Karpas-422 (cell line): Measurements from ENCODE around the gene CALML3. TPM values are rescaled to one million over a fixed set of nuclear protein-coding genes. Genes with fewer than 3 reads are reported as not detected.

Source experiments
- DNase-seq: peaks from one replicate; pipeline ENCODE4 v3.0.0-alpha.2; 2015
- H2AFZ ChIP-seq: fragments of 200-600 bp; sonication (generic); 2 replicates; pipeline ENCODE4 v1.6.1; 2014; ENCODE audit warnings: antibody characterized with exemption, low read length, mixed read lengths
- H3K27ac ChIP-seq: fragments of 200-600 bp; sonication (generic); 2 replicates; pipeline ENCODE4 v1.5.1; 2014; ENCODE audit warnings: mild to moderate bottlenecking, low read length, moderate library complexity
- H3K27me3 ChIP-seq: fragments of 200-600 bp; sonication (generic); 2 replicates; pipeline ENCODE4 v1.6.1; 2014; ENCODE audit warnings: low read length, mixed read lengths
- H3K36me3 ChIP-seq: fragments of 200-600 bp; sonication (generic); 2 replicates; pipeline ENCODE4 v1.6.1; 2014; ENCODE audit warnings: low read length, mixed read lengths; ENCODE audit not compliant: insufficient read depth
- H3K4me1 ChIP-seq: fragments of 200-600 bp; sonication (generic); 2 replicates; pipeline ENCODE4 v1.6.1; 2014; ENCODE audit warnings: mild to moderate bottlenecking, low read length, mixed read lengths
- H3K4me2 ChIP-seq: fragments of 200-600 bp; sonication (generic); 2 replicates; pipeline ENCODE4 v1.6.1; 2014; ENCODE audit warnings: low read length, low read depth, mild to moderate bottlenecking; ENCODE audit not compliant: poor library complexity, severe bottlenecking
- H3K4me3 ChIP-seq: fragments of 200-600 bp; sonication (generic); 2 replicates; pipeline ENCODE4 v1.5.1; 2014; ENCODE audit warnings: mild to moderate bottlenecking, antibody characterized with exemption, low read length, mixed read lengths
- H3K79me2 ChIP-seq: fragments of 200-600 bp; sonication (generic); 2 replicates; pipeline ENCODE4 v1.6.1; 2014; ENCODE audit warnings: mild to moderate bottlenecking, low read length, mixed read lengths
- H3K9ac ChIP-seq: fragments of 200-600 bp; sonication (generic); 2 replicates; pipeline ENCODE4 v1.6.0; 2014; ENCODE audit warnings: low read length
- H3K9me2 ChIP-seq: fragments of 200-600 bp; sonication (generic), shearing (Covaris generic); replicated peaks from 2 replicates; pipeline ENCODE4 v1.6.0; 2014; ENCODE audit warnings: mild to moderate bottlenecking, low read length, moderate library complexity; ENCODE audit not compliant: insufficient read depth
- H3K9me3 ChIP-seq: fragments of 300-700, 200-600 bp; sonication (generic); 2 replicates; pipeline ENCODE4 v1.6.1; 2014; ENCODE audit warnings: low read length, mixed read lengths
- H4K20me1 ChIP-seq: fragments of 200-600 bp; sonication (generic); 2 replicates; pipeline ENCODE4 v1.6.1; 2014; ENCODE audit warnings: mild to moderate bottlenecking, antibody characterized with exemption, low read length, low read depth; ENCODE audit not compliant: insufficient read depth
- total RNA-seq: library from RNA; depleted of rRNA; stranded (reverse); fragments of >200 nt; shearing (Covaris generic); gene quantifications from 2 replicates; pipeline ENCODE4 v1.2.3, GENCODE V29; 2014; ENCODE audit warnings: low replicate concordance

CALML3 gene
- total RNA-seq, 1 experiment from 2014 or later, result not detected

DNA sequence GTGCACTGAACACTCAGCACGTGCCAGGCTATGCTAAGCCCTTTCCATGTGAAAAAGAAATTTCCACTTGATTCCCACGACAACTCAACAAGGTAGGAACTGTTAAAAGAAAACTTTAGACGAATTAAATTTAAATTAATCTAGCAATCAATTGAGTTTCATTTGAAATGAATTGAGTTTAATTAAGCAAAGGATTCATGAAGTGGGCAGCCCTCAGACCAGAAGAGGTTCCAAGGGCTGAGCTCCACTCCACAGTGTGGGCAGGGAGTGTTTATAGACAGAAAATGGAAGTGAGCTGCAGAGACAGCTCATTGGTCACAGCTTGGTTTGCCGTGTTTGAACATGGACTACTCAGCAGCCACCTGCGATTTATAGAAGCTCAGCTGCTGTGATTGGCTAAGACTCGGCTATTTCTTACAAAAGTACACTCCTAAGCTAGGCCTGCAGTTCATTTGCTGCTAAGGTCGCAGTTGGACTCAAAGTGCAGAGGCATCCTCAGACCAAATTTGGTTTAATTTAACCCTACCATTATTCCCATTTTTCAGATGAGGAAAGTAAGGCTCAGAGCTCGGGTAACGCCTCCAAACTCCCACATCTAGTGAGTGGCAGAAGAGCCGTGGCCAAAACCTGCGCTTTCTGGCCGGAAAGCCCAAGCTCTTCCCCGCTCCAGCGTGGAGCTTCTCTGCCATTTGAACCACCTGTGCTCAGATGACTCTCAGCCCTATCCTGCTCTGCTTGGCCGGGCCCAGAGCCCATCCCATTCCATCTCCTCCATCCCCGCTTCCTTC is 24.9 kb downstream of the CALML3 start:
- Histone ChIP-seq H3K79me2 (no peaks in the 10 kb centered on the region), H3K27me3 (no peaks in the 10 kb centered on the region), H3K9me3 (no peaks in the 10 kb centered on the region), H3K4me1 (no peaks in the 10 kb centered on the region), H3K36me3 (no peaks in the 10 kb centered on the region), H3K4me3 (no peak overlapping the region), H4K20me1 (no peaks in the 10 kb centered on the region), H3K27ac (no peak overlapping the region), H3K9ac (no peak overlapping the region), H2AFZ (no peak overlapping the region), H3K9me2 (no peaks in the 10 kb centered on the region), H3K4me2 (no peak overlapping the region)
- no peak for DNase-seq

DNA sequence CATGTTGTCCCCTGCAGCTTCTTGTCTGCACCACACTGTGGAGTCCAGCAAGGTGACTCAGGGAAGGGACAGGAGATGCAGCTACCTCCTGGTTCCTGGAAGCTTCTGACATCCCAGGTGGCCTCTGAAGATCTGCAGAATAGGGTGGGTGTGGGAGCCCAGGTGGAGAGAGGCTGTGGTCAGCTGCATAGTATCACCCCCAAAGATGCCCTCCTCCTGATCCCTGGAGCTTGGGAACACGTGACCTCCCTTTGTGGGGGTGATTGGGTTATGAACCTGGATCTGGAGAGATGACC is 25.4 kb downstream of the CALML3 start:
- no peak overlapping the region for H3K9ac ChIP-seq
- H3K9me2 ChIP-seq, result no peaks in the 10 kb centered on the region

DNA sequence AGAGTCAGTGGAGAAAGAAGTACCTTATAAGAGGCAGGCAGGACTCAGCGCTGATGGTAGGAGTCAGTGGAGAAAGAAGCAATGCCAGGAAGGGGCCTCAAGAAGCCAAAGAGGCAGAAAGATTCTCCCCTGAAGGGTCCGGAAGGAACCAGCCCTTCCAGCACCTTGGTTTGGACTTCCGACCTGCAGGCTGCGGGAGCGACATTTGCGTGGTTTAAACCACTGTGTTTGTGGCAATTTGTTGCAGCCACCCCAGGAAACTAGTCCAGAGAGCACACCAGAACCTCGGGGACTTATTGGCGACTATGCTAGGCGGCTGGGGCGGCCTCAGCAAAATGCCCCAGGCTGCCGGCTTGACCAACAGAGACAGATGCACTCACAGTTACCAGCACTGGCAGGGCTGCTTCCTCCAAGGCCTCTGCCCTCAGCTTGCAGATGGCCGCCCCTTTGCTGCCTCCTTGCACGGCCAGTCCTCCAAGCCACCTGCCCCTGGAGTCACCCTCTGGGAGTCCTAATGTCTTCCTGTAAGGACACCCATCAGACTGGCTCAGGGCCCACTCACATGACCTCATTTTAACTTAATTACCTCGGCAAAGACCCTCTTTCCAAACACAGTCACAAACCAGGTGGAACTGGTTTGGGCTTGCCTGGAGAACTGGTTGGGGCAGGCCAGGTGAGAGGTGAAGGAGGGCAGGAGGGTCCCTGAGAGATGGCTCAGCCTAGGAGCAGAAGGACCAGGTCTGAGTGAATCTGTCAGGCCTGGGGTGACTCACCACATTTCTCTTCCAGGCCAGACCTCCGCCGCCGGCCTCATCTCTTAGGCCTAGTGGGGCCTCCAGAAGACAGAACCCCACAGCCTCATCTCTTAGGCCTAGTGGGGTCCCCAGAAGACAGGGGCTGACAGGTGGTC is 26.1 kb downstream of the CALML3 start:
- H3K4me2 ChIP-seq, result no peak overlapping the region
- DNase-seq, result no peak
- H3K27me3 ChIP-seq, result no peaks in the 10 kb centered on the region
- H3K4me3 ChIP-seq, result no peak overlapping the region
- H3K9me2 ChIP-seq, result no peaks in the 10 kb centered on the region
- H3K9ac ChIP-seq, result no peak overlapping the region
- no peaks in the 10 kb centered on the region for H4K20me1 ChIP-seq
- no peaks in the 10 kb centered on the region for H3K36me3 ChIP-seq
- no peaks in the 10 kb centered on the region for H3K4me1 ChIP-seq
- H3K79me2 ChIP-seq, result no peaks in the 10 kb centered on the region
- no peaks in the 10 kb centered on the region for H3K9me3 ChIP-seq
- no peak overlapping the region for H2AFZ ChIP-seq
- H3K27ac ChIP-seq, result no peak overlapping the region

More for the DNA sequence above, 25.4 kb downstream of the CALML3 start:
- no peak for DNase-seq
- Histone ChIP-seq H3K4me1 (no peaks in the 10 kb centered on the region), H3K4me3 (no peak overlapping the region), H2AFZ (no peak overlapping the region), H3K9me3 (no peaks in the 10 kb centered on the region), H3K79me2 (no peaks in the 10 kb centered on the region), H3K36me3 (no peaks in the 10 kb centered on the region), H3K27ac (no peak overlapping the region), H3K4me2 (no peak overlapping the region), H3K27me3 (no peaks in the 10 kb centered on the region), H4K20me1 (no peaks in the 10 kb centered on the region)

DNA sequence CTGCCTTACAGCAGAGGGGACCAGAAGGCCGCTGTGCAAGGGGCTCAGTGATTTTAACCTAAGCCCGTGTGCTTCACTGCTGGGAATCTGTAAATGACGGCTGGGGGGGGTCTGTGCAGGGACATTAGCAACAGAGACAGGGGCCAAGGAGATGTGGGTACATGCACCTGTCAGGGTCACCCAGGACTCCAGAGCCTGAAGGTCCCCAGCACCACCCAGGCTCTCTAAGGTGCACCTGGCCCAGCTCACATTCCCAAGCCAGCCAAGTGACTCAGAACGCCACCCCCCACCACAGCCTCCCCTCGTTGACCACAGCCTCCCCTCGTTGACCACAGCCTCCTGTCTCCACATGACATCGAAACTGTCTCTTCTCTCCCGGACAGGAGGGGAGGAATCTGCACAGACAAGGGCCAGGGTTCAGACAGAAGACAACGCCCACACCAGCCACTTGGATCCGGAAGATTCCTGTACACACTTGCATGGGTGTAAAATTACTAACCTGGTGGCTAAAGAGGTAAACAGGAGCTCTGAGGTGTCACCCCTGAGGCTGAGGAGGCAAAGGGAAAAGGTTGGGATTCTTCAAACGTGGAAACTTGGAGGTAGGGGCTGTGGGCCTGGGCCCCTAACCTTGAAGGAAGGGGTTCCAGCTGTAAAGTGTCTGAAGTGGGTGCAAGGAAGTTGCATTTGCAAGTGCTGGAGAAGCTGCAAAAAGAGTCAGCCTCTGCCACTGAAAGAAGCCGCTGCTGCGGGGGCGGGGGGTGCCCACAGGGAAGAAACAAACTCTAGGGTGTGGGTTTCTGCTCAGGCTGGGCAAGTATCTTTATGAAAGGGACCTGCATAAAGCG is 27.0 kb downstream of the CALML3 start:
- H3K4me2 ChIP-seq, result no peak overlapping the region

DNA sequence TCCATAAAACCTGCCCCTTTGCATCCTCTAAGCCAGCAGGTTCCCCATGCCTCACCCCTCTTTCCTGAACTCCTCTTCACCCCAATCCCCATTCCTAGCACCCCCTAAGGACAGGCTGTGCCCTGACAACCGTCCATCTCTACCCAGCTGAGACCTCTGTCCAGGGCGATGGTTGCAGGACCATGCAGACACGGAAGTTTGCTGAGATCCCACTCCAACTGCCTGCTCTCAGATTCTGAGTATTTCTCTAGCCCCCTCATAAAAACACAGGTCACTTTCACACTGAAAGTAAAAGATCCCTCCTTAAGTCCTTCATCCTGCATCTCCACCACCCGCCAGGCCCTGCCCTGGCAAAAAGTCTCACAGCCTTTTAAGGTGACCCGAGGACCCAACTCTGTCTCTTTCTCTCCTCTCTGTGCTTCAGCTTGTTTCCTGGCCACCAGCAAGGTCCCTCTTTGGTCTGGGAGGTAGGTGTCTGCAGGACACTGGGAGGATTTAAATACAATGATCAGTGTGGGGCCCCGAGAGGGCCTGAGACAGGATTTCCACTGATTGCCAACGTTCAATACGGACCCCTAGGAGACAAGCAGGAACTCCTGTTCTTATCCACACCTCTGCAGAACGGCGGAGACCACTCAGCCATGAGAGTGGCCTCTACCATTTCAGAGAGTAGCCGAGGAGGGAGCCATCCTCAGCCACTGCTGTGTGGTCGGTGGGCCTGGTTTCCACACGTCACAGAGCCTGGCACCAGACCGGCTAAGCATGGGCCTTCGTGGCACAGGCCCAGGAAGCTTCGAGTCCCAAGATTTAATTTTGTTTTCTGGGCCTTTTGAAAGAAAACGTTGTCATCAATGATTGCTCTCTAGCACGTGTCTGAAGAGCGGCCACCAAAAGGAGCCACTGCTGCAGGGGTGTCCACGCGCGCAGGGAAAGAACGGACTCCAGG is 27.9 kb downstream of the CALML3 start:
- H3K9me2 ChIP-seq, result no peaks in the 10 kb centered on the region
- H3K27me3 ChIP-seq, result no peaks in the 10 kb centered on the region
- H3K9ac ChIP-seq, result no peak overlapping the region
- H3K4me3 ChIP-seq, result no peak overlapping the region
- H3K9me3 ChIP-seq, result no peaks in the 10 kb centered on the region
- H3K4me2 ChIP-seq, result no peak overlapping the region
- no peaks in the 10 kb centered on the region for H3K79me2 ChIP-seq
- no peaks in the 10 kb centered on the region for H4K20me1 ChIP-seq
- H2AFZ ChIP-seq, result no peak overlapping the region
- no peaks in the 10 kb centered on the region for H3K36me3 ChIP-seq
- H3K27ac ChIP-seq, result no peak overlapping the region
- no peak for DNase-seq
- no peaks in the 10 kb centered on the region for H3K4me1 ChIP-seq

More for the DNA sequence above, 27.0 kb downstream of the CALML3 start:
- no peaks in the 10 kb centered on the region for H4K20me1 ChIP-seq
- no peaks in the 10 kb centered on the region for H3K79me2 ChIP-seq
- H3K9me3 ChIP-seq, result no peaks in the 10 kb centered on the region
- no peaks in the 10 kb centered on the region for H3K36me3 ChIP-seq
- H3K4me3 ChIP-seq, result no peak overlapping the region
- H3K9ac ChIP-seq, result no peak overlapping the region
- H2AFZ ChIP-seq, result no peak overlapping the region
- no peaks in the 10 kb centered on the region for H3K9me2 ChIP-seq
- DNase-seq, result no peak
- no peaks in the 10 kb centered on the region for H3K4me1 ChIP-seq
- no peaks in the 10 kb centered on the region for H3K27me3 ChIP-seq
- no peak overlapping the region for H3K27ac ChIP-seq

DNA sequence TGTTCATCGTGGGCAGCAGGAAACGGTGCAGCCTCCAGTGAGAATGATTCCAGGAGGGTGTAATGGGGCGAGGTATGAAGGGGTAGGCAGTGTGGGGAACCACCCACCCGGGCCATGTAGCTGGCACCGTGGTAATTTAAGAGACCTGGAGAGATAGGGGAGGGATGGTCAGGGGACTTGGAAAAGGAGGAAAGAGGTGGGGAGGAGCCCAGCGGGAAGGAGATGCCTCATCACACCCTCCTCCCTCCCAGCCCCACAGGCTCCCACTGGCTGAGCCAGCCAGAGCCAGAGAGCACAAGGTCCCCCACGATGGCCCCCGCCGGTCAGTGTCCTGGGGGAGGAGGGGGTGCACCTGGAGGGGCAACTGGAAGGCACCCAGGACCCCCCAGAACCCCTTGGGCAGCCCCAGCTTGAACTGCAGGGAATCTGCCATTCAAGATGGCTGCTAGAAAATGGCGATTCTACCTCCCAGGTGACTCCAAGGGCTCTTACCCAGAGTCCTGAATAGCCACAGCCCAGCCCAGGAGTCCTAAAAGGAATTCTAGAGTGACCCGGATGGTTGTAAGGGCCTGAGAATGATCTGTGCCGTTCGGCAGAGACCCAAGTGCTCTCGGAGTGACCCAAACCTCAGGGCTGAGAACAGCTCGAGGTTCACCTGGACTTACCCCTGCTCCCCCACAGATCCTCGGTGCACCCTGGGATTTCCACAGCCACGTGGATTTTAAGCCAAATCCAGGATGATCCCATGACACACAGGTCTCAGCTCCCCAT is 28.8 kb downstream of the CALML3 start:
- no peak overlapping the region for H3K4me2 ChIP-seq
- no peaks in the 10 kb centered on the region for H3K79me2 ChIP-seq
- no peaks in the 10 kb centered on the region for H3K36me3 ChIP-seq
- H3K9ac ChIP-seq, result no peak overlapping the region
- no peaks in the 10 kb centered on the region for H4K20me1 ChIP-seq
- no peaks in the 10 kb centered on the region for H3K9me3 ChIP-seq
- H3K4me1 ChIP-seq, result no peaks in the 10 kb centered on the region
- H3K9me2 ChIP-seq, result no peaks in the 10 kb centered on the region
- H3K27me3 ChIP-seq, result no peaks in the 10 kb centered on the region
- H3K27ac ChIP-seq, result no peak overlapping the region
- DNase-seq, result no peak
- 0 out of 2 replicates have a peak overlapping the region, but pooled peaks have one; percentile 14 for H2AFZ ChIP-seq
- no peak overlapping the region for H3K4me3 ChIP-seq

DNA sequence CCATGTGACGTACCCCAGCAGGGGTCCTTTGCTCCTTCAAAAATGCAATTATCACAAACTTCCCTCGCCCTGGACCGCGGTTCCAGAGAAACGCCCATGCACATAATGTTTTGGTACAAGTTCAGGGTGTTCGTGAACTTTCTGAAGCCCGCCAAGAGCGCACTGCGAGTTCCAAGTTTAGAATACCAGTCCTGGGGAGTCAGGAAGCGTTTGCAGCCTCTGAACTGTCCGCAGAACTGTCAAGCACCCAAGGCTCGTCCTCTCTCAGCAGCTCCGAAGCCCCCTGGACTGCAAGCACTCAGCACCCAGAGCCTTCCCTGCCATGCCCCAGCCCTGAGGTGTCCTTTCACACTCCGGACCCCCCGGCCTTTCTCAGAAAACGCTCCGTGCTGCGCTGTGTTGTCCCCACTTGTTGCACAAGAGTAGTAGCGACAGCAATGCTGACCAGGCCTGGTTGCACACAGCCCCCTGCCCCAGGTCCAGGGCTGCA is 30.3 kb downstream of the CALML3 start:
- Histone ChIP-seq H3K4me1 (peaks cover 8% of the 10 kb centered on the region), H2AFZ (no peak overlapping the region), H4K20me1 (no peaks in the 10 kb centered on the region), H3K4me3 (no peak overlapping the region), H3K27me3 (no peaks in the 10 kb centered on the region), H3K36me3 (no peaks in the 10 kb centered on the region), H3K9me2 (no peaks in the 10 kb centered on the region), H3K27ac (no peak overlapping the region), H3K79me2 (no peaks in the 10 kb centered on the region), H3K4me2 (no peak overlapping the region), H3K9me3 (no peaks in the 10 kb centered on the region), H3K9ac (no peak overlapping the region)
- DNase-seq, result no peak
